ENCODE data around the gene CFAP74. TPM values are rescaled to one million over a fixed set of nuclear protein-coding genes. Genes with fewer than 3 reads are reported as not detected.
A peak's percentile ranks its signal among the peaks of the same experiment; 100 is the strongest.

Gene CFAP74
- total and polyA plus RNA-seq, 2 of the 13 experiments (the other 11 are each of a cell fraction or from before 2014, with no cell fraction given), result 0.27 to 0.62 TPM

DNA sequence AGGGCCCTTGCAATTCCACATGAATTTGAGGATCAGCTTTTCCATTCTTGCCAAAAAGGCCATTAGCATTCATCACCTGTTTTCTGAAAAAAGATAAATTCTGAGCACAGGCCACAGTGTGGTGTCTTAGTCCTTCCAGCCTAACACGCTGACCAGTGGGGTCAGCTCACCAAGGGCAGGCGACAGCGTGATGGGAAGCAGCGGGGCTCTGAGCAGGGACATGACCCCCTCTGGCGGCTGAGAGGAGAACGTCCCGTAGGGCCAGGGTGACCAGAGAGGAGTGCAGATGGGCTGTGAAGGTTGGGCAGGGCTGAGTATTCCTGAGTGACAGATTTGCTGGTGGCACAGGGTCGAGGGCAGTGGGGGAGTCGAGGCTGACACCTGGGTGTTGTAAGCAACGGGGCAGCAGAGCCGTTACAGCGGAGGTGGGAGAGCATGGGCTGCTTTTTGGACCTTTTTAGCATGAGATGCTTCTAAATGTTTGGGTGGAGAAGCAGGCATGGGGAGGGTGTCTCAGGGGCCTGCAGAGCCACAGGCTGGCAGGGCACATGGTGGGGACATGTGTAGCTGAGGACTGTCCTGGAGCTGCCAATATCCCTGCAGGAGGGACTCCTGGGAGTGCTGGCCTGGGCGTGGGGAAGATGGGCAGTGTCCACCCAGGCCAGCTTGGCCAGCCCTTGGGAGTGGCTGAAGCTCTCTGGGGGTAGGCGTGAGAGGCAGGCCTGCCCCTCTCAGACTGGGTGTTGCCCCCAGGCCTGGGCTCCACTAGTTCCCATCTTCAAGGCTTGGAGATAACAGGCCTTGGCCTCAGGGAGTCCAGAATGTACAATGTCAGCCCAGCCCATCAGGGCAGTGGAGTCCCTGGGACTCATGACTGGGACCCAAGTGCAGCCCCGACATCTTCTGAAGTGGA lies 97.1 kb downstream of the CFAP74 start (continued):
- TF ChIP-seq FOXC1 (CRISPR knock-in tag; IDR thresholded peaks at IDR 0.05; ENCODE audit: borderline replicate concordance), result peak; percentile 68; the same call in 1 of the 2 replicates
- no peak for TF ChIP-seq ARNT (IDR thresholded peaks at IDR 0.05)
- no peak for TF ChIP-seq U2AF2 (IDR thresholded peaks at IDR 0.05; ENCODE audit: low read depth, low read length)
- TF ChIP-seq, protein P1, sequence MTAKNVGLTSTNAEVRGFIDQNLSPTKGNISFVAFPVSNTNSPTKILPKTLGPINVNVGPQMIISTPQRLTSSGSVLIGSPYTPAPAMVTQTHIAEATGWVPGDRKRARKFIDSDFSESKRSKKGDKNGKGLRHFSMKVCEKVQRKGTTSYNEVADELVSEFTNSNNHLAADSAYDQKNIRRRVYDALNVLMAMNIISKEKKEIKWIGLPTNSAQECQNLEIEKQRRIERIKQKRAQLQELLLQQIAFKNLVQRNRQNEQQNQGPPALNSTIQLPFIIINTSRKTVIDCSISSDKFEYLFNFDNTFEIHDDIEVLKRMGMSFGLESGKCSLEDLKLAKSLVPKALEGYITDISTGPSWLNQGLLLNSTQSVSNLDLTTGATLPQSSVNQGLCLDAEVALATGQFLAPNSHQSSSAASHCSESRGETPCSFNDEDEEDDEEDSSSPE (CRISPR knock-in tag; IDR thresholded peaks at IDR 0.05), result 0 out of 2 replicates have a peak, but pooled peaks have one; percentile 27
- no peak for TF ChIP-seq ZKSCAN1 (IDR thresholded peaks at IDR 0.05; ENCODE audit: low read length)
- no peak for TF ChIP-seq RNF219 (CRISPR knock-in tag; IDR thresholded peaks at IDR 0.05)
- TF ChIP-seq HNF4A (CRISPR knock-in tag; IDR thresholded peaks at IDR 0.05), result 0 out of 2 replicates have a peak, but pooled peaks have one; percentile 11
- TF ChIP-seq LRRFIP1 (CRISPR knock-in tag; conservative IDR thresholded peaks at IDR 0.05), result no peak
- no peak for TF ChIP-seq ATRX (CRISPR knock-in tag; IDR thresholded peaks at IDR 0.05; ENCODE audit: borderline replicate concordance)
- TF ChIP-seq, protein P2, sequence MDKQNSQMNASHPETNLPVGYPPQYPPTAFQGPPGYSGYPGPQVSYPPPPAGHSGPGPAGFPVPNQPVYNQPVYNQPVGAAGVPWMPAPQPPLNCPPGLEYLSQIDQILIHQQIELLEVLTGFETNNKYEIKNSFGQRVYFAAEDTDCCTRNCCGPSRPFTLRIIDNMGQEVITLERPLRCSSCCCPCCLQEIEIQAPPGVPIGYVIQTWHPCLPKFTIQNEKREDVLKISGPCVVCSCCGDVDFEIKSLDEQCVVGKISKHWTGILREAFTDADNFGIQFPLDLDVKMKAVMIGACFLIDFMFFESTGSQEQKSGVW (CRISPR knock-in tag; IDR thresholded peaks at IDR 0.05; ENCODE audit: borderline replicate concordance), result no peak
- TF ChIP-seq ZBTB40 (IDR thresholded peaks at IDR 0.05), result no peak
- TF ChIP-seq ZBTB40 (CRISPR knock-in tag; IDR thresholded peaks at IDR 0.05), result no peak

Data from HepG2 (cell line).